ENCODE results near the gene ICAM5.

ICAM5 gene

DNA sequence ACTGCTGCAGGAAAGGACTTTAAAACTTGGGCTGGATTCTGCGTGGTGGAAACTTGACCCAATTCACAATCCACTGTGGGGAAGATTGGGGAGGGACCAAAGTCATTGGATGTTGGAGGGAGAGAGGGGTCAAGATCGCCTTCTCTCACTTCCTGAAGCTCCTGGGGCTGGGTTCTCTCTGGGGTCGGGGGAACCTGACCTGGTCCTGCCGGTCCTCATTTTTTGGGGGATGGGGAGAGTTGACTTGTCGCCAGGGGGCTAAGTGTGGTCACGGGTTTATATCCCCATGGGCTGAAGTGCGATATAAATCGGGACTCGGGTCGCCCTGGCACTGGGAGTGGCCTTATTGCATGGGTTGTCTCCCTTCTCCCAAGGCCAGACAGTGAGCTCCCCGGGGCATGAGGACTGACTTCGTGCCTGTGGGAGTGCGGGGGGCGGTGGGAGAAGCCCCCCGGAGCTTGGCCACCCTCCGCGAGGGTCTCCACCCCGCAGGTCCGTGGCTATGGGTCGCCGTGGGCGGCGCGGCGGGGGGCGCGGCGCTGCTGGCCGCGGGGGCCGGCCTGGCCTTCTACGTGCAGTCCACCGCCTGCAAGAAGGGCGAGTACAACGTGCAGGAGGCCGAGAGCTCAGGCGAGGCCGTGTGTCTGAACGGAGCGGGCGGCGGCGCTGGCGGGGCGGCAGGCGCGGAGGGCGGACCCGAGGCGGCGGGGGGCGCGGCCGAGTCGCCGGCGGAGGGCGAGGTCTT is 6.3 kb downstream of the ICAM5 start:
- TF ChIP-seq, protein P1, sequence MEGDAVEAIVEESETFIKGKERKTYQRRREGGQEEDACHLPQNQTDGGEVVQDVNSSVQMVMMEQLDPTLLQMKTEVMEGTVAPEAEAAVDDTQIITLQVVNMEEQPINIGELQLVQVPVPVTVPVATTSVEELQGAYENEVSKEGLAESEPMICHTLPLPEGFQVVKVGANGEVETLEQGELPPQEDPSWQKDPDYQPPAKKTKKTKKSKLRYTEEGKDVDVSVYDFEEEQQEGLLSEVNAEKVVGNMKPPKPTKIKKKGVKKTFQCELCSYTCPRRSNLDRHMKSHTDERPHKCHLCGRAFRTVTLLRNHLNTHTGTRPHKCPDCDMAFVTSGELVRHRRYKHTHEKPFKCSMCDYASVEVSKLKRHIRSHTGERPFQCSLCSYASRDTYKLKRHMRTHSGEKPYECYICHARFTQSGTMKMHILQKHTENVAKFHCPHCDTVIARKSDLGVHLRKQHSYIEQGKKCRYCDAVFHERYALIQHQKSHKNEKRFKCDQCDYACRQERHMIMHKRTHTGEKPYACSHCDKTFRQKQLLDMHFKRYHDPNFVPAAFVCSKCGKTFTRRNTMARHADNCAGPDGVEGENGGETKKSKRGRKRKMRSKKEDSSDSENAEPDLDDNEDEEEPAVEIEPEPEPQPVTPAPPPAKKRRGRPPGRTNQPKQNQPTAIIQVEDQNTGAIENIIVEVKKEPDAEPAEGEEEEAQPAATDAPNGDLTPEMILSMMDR (IDR thresholded peaks at IDR 0.05; ENCODE audit: control insufficient read depth, insufficient read depth, low read depth, low read length, missing control alignments): no peak
- no peak overlapping the region for H3K4me3 ChIP-seq (ENCODE audit: control insufficient read depth, low read depth, low read length)
- no peak for DNase-seq (ENCODE audit: low read depth)

DNA sequence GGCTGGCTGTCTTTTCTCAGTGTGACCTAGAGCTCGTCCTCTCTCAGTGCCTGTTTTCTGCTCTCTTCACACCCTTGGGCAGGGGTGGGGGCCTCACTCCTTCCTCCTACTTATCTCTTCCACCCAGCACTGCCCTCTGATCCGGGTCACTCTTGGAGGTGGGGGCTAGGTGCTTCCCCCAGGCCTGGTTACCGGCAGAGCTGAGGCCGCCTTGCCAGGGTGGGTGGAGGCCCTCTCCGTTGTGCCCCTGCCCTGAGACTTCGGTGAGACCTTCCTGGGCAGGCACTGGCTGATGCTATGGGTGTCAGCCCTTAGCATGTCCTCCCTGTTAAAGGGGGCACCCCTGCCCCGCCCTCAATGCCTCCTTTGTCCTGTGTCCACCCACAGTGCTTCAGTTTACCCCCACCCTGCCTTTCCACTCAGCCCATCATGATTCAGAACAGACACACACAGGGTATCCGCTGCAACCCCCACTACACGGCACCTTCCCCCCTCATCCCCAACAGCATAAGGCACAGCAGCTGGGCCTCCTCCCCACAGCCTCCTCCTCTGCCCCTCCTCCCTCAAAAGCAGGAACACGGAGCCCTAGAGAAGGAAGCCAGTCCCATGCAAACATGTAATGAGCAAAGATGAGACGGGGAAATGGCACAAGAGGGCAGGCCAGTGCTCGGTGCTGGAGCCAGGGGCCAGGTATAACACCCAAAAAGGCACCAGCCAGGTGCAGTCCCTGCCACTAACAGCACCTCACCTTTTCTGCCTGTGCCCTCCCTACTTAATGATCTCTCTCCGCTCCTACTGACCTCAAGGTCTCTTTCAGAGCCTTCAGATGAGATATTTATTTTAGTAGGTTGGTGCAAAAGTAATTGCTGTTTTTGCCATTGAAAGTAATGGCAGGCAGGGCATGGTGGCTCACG is 10.1 kb downstream of the ICAM5 start:
- H3K4me3 ChIP-seq (ENCODE audit: control insufficient read depth, low read depth, low read length): no peak overlapping the region
- TF ChIP-seq, protein P1 (IDR thresholded peaks at IDR 0.05; ENCODE audit: control insufficient read depth, insufficient read depth, low read depth, low read length, missing control alignments): no peak
- DNase-seq (ENCODE audit: low read depth): no peak

DNA sequence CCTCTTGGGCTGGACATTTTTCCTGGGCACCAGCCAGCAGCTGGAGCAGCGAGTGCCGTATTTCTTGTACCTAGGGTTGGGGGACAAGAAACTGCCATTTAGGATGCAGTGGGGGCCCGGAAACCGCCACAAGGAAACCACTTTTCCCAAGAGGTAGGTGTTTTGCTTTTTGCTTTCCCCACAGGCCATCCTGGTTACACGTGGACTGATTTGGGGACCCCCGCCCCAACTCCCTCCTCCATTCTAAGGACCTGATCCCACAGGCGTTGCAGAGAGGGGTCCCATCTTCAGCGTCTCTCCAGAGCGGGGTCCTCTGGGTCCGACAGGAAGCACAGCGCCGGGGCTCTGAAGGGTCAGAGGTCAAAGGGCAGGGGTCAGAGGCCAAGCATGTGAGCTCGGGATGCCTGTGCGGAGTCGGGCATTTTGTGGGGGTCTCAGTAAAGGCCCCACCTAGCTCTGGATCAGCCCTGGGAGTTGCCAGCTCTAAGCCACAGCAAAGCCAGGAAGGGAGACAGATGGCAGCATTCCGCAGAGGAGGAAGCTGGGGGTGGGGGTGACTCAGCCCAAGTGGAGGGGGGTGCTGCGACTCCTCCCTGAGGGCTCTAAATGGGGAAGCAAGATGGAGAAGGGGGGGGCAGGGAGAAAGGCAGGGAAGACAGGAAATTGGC is 15.5 kb downstream of the ICAM5 start:
- no peak for DNase-seq (ENCODE audit: low read depth)
- no peak overlapping the region for H3K4me3 ChIP-seq (ENCODE audit: control insufficient read depth, low read depth, low read length)
- TF ChIP-seq, protein P1 (IDR thresholded peaks at IDR 0.05; ENCODE audit: control insufficient read depth, insufficient read depth, low read depth, low read length, missing control alignments): no peak

DNA sequence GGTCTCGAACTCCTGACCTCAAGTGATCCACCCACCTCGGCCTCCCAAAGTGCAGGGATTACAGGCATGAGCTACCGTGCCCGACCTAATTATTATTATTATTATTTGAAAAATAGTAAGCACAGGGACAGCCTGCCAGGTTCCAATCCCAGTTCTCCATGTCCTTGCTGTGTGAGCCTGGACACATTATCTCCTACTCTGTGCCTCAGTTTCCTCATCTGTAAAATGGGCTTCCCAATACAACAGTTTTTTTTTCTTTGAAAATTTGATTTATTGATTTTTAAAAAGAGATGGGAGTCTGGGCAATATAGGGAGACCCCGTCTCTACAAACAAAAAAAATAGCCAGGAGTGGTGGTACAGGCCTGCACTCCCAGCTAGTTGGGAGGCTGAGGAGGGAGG is 16.6 kb downstream of the ICAM5 start:
- no peak for DNase-seq (ENCODE audit: low read depth)
- no peak overlapping the region for H3K4me3 ChIP-seq (ENCODE audit: control insufficient read depth, low read depth, low read length)
- TF ChIP-seq, protein P1 (IDR thresholded peaks at IDR 0.05; ENCODE audit: control insufficient read depth, insufficient read depth, low read depth, low read length, missing control alignments): no peak

DNA sequence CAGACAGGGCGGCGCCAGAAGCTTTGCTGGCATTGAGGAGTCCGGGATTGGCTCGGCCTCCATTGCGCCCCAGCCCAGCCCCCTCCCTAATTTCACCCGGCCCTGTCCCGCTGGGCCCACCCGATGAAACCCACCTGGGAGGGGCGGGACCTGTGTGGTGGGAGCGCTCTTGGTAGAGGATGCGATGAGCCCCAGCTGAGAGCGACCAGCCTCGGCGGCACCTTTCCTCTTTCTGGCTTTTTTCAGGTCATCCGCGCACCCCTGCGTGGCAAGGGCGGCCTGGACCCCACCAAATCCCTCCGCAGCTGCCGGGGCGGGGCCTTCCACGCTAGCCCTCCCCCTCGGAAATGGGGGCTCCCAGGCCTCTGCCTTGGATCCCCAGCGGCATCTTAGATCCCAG is 19.7 kb downstream of the ICAM5 start, which contains the start of gene ZGLP1:
ZGLP1 (minus strand) TSS at position 393 of the 400 bp plus-strand sequence.
- TF ChIP-seq, protein P1 (IDR thresholded peaks at IDR 0.05; ENCODE audit: control insufficient read depth, insufficient read depth, low read depth, low read length, missing control alignments): no peak
- DNase-seq (ENCODE audit: low read depth): no peak

More for the DNA sequence above, 19.7 kb downstream of the ICAM5 start, which contains the start of gene ZGLP1:
- no peak within 1 kb of the TSS for H3K4me3 ChIP-seq (ENCODE audit: control insufficient read depth, low read depth, low read length)
